Nephron (organoid): ENCODE data around the gene PRSS38.
"Not testable (repeated sequence)": the region's sequence is repeated elsewhere in the genome, so short reads cannot be mapped to it uniquely, and the experiment has no call there.

ENCODE experiments used
- H3K27ac Mint-ChIP-seq, 3 experiments: 2 replicates each; pipeline ENCODE4 v1.8.0; 2020; ENCODE audit warnings: mixed read lengths in 3 of 3, mild to moderate bottlenecking in 2 of 3, moderate library complexity in 1 of 3
- H3K27me3 Mint-ChIP-seq: 2 replicates; pipeline ENCODE4 v1.8.0; 2021; ENCODE audit warnings: low read depth, mild to moderate bottlenecking, moderate library complexity, mixed read lengths
- H3K36me3 Mint-ChIP-seq: 2 replicates; pipeline ENCODE4 v1.8.0; 2020; ENCODE audit warnings: low read depth, mixed read lengths
- H3K4me1 Mint-ChIP-seq: 2 replicates; pipeline ENCODE4 v1.8.0; 2020; ENCODE audit warnings: mixed read lengths
- H3K4me3 Mint-ChIP-seq, 3 experiments: 2 replicates each; pipeline ENCODE4 v1.8.0; 2020; ENCODE audit warnings: mild to moderate bottlenecking in 3 of 3, mixed read lengths in 3 of 3, moderate library complexity in 2 of 3
- H3K9me3 Mint-ChIP-seq: 2 replicates; pipeline ENCODE4 v1.8.0; 2020; ENCODE audit warnings: mixed read lengths
- TF ChIP-seq, protein P1 (sequence below), 3 experiments: fragments of 200-600 bp; sonication (generic); IDR thresholded peaks; one replicate each; pipeline ENCODE4 v1.5.0; 2021; ENCODE audit warnings: antibody characterized with exemption in 3 of 3; ENCODE audit not compliant: unreplicated experiment in 3 of 3

The PRSS38 gene

DNA sequence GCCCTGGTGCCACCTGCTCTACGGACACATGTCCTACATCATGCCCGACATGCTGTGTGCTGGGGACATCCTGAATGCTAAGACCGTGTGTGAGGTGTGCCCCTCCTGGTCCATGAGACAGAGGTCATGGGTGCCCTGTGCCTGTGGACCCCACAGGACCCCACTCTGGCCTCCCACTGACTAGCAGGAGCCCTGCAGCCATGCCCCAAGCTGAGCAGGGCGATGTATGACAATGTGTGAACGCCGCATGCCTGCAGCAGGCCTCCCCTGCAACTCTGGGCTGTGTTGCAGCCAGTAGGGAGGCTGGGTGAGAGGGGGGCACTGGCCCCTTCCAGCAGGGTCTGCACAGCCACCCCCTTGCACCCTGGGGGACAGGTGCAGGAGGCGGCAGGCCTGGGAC lies 30.0 kb downstream of the PRSS38 start:
- Mint-ChIP-seq H3K27ac (no peak overlapping the region), H3K36me3 (no peaks in the 10 kb centered on the region), H3K27me3 (peaks cover 3% of the 10 kb centered on the region), H3K9me3 (peaks cover 18% of the 10 kb centered on the region), H3K4me3 (no peak overlapping the region), H3K4me1 (peaks cover 5% of the 10 kb centered on the region)
- TF ChIP-seq, protein P1, sequence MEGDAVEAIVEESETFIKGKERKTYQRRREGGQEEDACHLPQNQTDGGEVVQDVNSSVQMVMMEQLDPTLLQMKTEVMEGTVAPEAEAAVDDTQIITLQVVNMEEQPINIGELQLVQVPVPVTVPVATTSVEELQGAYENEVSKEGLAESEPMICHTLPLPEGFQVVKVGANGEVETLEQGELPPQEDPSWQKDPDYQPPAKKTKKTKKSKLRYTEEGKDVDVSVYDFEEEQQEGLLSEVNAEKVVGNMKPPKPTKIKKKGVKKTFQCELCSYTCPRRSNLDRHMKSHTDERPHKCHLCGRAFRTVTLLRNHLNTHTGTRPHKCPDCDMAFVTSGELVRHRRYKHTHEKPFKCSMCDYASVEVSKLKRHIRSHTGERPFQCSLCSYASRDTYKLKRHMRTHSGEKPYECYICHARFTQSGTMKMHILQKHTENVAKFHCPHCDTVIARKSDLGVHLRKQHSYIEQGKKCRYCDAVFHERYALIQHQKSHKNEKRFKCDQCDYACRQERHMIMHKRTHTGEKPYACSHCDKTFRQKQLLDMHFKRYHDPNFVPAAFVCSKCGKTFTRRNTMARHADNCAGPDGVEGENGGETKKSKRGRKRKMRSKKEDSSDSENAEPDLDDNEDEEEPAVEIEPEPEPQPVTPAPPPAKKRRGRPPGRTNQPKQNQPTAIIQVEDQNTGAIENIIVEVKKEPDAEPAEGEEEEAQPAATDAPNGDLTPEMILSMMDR (IDR thresholded peaks at IDR 0.05; ENCODE audit: unreplicated experiment in 3 of 3), result no peak

GRCh38 chr1:227846265-227846858 lies 30.9 kb downstream of the PRSS38 start:
- TF ChIP-seq, protein P1 (IDR thresholded peaks at IDR 0.05; ENCODE audit: unreplicated experiment in 3 of 3), result no peak
- Mint-ChIP-seq H3K4me1 (peaks cover 3% of the 10 kb centered on the region), H3K9me3 (peaks cover 18% of the 10 kb centered on the region), H3K36me3 (no peaks in the 10 kb centered on the region), H3K27ac (no peak overlapping the region), H3K4me3 (no peak overlapping the region), H3K27me3 (peaks cover 3% of the 10 kb centered on the region)

- not testable (repeated sequence) for H3K4me3 Mint-ChIP-seq, H3K27ac Mint-ChIP-seq, H3K4me1 Mint-ChIP-seq, H3K27me3 Mint-ChIP-seq, H3K36me3 Mint-ChIP-seq
- H3K9me3 Mint-ChIP-seq, result peaks cover 18% of the 10 kb centered on the region
These were observed 31.6 kb downstream of the PRSS38 start for GRCh38 chr1:227847046-227847445.

- peaks cover 18% of the 10 kb centered on the region for H3K9me3 Mint-ChIP-seq
These were observed 33.0 kb downstream of the PRSS38 start for GRCh38 chr1:227848430-227848932.

DNA sequence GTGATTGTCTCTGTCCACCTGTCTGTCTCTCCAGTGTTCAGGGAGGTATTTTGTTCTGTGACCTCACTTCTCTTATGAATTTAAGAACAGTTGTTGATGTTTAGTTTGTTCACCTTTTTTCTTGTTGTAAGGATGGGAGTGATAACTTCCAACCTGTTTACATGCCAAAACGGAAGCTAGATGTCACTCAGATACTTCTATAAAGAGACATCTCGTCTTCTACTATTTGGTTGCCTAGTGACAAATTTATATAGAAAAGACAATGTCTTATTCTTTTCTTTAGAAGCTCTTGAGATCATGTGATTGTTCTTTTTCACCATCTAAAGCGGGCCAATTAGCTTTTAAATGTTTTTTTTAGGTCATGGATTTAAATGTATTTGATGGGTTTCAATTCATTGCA lies 33.8 kb downstream of the PRSS38 start:
- H3K4me1 Mint-ChIP-seq, result no peaks in the 10 kb centered on the region
- no peaks in the 10 kb centered on the region for H3K36me3 Mint-ChIP-seq
- H3K9me3 Mint-ChIP-seq, result peaks cover 18% of the 10 kb centered on the region
- TF ChIP-seq, protein P1 (IDR thresholded peaks at IDR 0.05; ENCODE audit: unreplicated experiment in 3 of 3), result no peak
- no peak overlapping the region for H3K4me3 Mint-ChIP-seq
- H3K27ac Mint-ChIP-seq, result no peak overlapping the region
- no peaks in the 10 kb centered on the region for H3K27me3 Mint-ChIP-seq

More at GRCh38 chr1:227848430-227848932, 33.0 kb downstream of the PRSS38 start:
- no peaks in the 10 kb centered on the region for H3K4me1 Mint-ChIP-seq
- no peaks in the 10 kb centered on the region for H3K27me3 Mint-ChIP-seq
- no peak overlapping the region for H3K4me3 Mint-ChIP-seq
- H3K27ac Mint-ChIP-seq, result no peak overlapping the region
- TF ChIP-seq, protein P1 (IDR thresholded peaks at IDR 0.05; ENCODE audit: unreplicated experiment in 3 of 3), result no peak
- no peaks in the 10 kb centered on the region for H3K36me3 Mint-ChIP-seq

DNA sequence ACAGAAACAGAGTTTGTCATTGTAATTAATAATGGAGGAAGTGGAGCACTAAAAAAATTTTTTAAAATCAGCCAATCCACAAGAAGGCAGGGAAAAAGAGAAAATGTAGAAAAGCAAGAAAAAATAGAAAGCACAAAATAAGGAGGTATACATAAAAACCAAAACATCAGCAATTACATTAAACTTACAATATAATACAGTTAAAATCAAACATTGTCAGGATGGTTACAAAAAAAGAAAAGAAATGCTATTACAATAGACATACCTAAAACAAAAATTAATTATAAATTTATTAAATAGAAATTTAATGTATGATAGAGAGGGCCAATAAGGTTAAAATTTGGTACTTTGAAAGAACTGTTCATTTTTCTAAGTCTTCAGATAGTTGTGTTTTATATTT lies 38.7 kb downstream of the PRSS38 start:
- H3K4me1 Mint-ChIP-seq, result no peaks in the 10 kb centered on the region
- H3K27me3 Mint-ChIP-seq, result peaks cover 4% of the 10 kb centered on the region
- no peak overlapping the region for H3K4me3 Mint-ChIP-seq
- peaks cover 4% of the 10 kb centered on the region for H3K9me3 Mint-ChIP-seq
- H3K36me3 Mint-ChIP-seq, result no peaks in the 10 kb centered on the region
- H3K27ac Mint-ChIP-seq, result no peak overlapping the region
- TF ChIP-seq, protein P1 (IDR thresholded peaks at IDR 0.05; ENCODE audit: unreplicated experiment in 3 of 3), result no peak
